ENCODE results near the gene NTM.

NTM gene

DNA sequence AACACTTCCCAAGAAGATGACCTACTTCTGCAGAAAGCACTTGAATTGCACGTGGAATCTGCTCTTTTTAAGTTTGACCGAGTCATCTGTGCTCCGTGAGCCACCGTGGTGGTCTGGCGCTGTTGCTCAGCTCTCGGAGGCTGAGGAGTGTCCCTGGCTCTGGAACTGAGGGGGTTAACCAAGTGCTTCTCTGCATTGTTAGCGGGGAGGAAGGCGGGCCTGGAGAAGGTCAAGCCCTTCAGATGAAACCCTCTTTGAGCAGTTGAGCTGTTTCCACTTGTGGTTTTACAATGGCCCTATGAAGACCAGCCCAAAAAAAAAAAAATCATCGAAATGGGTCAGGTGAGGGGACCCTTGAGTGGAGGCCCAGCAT is 286.4 kb downstream of the NTM start:
- DNase-seq, result no peak

DNA sequence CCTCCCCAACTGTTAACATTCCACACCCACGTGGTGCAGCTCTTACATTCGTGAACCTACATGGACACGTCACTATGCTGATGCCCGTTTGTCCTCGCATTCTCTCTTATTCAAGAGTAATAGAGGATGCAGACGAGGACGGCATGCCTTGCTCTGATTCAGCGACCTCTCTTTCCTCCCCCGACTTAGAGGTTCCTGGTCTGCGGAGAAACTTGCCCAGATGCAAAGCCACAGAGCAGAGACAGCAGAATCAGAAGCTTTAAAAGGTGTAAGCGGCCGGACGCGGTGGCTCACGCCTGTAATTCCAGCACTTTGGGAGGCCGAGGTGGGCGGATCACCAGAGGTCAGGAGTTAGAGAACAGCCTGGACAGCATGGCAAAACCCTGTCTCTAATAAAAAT is 288.0 kb downstream of the NTM start:
- DNase-seq, result no peak

DNA sequence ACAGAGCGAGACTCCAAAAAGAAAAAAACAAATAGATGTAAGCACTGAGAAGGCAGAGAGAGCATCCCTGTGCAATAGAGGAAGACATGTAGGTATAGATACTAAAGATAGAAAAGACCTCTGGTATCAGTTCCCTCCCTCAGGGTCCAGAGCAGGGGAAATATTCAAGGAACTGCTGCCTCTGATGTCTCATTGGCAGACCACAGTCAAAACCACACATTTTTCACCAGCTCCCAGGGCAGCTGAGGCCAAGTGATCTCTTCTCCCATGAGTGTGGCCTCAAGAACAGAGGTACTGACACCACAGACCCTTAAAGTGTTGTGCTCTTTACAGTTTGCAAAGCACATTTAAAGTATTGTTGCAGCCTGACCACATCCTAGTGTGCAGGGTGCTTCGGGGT is 288.5 kb downstream of the NTM start:
- no peak for DNase-seq

DNA sequence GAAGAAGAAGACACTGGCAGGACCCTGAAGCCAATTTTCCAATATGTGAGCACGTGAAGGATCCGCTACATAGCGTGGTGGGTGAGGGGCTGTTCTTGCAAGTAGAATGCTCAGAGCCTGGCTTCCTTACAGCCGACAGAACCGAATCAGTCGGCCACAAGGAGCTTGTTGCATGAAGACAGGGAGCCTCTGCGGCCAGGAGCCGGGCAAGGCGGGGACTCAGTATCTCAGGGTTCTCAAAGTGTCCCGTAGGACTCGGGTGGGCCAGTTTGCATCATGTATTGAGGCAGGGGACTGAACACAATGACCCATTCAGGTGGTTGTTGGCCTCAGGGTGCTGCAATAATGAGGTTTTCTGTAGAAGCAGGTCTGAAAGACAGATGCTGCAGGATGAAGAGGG is 289.5 kb downstream of the NTM start:
- no peak for DNase-seq

DNA sequence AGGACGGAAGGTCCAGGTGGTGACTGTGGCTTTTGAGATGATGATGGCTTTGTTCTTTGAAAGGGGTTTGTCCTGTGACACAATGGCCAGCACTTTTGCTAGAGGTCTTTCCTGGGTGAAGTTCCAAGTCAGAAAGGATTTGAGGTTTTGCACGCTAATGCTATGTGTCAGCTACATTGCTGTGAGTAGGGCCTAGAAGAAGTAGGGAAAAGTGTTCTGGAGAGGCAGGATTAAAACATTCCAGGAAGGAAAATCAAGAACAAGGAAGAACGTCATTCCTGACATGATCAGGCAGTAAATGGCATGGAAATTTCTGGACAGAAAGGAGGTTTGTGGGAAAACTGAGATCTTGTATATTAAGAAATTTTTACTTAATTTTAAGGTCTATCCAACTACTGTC is 290.7 kb downstream of the NTM start:
- no peak for DNase-seq

DNA sequence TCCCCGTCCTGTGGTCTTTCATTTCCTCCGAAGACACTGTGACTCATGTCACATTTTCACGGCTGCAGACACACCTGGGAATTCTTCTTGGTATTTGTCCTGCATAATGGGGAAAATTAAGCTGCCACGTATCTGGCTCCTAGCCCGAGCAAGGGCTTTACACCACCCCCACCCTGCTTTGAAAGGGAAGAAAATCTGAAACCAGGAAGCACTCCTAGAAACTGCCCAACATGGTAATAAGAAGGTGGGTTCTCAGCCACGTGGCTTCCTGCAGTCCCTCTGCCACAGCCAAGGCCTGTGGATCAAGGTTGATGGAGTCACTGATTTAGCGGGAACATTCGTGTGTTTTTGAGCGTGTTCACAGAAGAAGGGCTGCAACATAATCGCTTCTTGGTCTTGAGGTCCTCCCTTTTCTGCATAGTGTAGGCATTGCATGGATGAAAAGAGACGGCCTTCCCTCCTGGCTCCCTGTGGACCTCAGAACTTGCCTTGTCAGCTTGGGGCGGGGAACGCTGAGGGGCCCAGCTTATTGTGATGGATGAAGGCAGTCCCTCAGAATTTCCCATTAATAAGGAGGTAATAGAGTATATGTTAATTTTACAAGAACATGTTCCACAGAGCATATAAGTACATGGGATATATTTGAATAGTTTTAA is 292.0 kb downstream of the NTM start:
- DNase-seq, result no peak

DNA sequence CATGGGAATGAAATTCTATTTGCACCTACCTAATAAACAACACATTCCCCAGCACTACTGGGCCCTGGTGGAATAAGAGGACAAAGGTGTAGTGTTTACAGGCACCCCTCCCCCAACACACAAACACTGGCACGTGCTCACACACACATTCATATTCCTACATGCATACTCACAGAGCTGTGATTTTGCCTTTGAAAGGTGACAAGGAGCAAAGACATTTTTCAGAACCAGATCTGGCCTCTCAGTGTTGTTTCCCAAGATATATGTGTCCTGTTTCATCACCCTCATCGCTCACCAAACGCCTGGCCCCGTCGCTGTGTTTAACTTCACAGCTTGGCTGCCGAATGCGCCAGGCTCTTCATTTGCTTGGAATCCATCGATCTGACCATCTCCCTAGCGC is 292.6 kb downstream of the NTM start:
- DNase-seq, result no peak

DNA sequence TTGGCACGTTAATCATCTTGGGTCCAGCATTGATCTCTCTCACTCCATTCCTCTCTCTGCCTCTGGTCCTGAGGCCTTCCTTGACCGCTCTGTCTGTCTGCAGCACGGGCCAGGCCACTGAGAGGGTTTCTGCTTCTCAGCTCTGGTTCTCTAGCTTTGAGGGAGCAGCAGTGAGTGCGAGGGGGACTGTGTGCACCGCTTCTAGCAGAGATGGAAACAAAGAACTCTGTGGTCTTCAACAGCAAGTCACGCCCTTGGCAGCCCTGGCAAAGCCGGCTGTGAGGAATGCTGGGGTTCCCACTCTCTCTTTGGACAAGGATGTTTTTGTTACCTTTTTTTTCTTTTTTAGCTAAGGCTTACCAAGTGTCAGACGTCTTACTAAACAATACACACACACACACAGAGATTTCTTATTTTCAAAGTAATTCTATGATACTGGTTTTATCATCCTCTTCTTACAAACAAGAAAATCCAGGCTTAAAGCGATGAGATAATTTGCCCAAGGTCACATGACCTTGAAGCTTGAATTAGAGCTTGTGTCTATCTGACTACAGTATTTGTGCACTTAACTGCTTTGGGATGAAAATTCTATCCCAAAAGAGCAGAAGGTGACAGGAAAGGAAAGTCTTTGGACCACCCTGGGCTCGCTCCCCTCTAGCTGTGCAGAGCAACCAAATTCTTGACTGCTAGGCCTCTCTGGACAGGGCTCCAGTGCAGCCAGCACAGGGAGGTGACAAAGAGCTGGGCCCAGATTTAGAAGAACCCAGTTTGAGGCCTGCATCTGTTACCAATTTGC is 293.2 kb downstream of the NTM start:
- DNase-seq, result no peak

DNA sequence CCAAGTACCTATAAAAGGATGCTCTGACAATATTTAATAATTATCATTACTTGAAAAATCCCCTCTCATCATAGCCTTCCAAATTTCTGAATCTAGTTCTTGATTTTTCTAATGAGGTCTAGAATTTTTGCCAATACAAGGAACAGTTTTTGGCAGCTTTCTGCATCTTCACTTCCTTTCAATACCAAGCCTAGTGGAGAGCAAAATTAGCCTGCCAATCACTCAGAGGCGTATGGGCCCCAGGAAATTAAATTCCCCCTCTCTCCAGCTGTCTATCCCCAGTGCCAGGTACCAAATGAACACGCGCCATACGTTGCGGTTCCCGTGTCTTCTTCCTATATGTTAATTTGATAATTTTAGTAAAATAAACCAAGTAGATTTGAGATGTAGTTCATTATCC is 293.9 kb downstream of the NTM start:
- DNase-seq, result no peak

DNA sequence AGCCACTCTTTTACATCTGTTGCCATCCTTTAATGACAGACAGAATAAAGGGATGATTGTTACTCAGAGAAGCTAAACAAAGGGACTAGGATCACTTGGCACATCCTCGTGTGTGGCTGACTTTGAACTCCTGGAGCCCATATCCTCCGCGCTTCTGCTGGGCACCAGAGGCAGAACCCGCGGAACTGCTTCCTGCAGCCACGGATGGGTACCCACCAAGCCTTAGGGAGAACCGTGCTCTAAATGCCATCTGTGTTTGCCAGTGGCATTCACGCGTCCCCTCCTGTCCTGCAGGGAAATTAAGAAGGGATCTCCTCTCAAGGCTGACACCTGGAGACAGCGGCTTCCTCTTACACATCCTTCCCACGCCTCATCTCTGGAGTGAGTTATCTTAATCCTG is 294.4 kb downstream of the NTM start:
- DNase-seq, result no peak

DNA sequence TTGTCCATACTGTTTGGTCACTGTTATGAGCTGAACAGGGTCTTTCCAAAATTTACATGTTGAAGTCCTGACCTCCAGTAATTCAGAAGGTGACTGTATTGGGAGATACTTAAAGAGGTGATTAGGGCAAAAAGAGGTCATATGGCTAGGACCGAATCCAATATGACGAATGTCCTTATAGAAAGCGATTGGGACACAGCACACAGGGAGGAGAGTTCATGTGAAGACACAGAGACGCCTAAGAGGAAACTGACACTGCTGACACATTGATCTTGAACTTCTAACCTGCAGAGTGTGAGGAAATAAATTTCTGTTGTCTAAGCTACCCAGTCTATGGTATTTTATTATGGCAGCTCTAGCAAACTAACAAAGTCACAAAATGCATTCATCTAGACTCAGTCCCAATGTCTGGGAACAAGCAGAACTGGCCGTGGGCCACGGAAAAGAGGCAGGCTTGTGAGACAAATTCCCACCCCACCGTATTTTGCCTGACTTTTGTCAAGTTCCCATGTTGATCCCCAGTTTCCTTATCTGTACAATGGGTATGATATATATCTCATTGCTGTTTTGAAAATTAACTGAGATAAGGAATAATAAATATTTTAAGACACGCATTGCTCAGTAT is 295.0 kb downstream of the NTM start:
- no peak for DNase-seq

DNA sequence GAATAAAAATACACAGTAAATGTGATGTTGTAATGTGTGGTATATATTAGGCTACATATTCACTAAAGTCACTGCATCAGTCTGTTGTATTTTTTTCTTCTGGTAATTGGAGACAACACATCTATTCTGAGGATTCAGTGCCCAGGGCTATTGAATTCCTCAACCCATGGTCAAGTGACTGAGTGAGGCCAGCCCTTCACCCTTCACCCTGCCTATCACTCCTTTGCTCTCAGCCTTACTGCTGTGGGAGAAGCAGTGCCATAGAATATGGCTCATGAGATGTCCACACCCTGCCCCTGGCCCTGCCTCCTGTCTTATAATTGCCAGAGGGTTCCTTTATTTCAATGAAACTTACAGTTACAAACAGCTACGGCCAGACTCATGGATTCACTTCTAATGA is 295.6 kb downstream of the NTM start:
- no peak for DNase-seq

DNA sequence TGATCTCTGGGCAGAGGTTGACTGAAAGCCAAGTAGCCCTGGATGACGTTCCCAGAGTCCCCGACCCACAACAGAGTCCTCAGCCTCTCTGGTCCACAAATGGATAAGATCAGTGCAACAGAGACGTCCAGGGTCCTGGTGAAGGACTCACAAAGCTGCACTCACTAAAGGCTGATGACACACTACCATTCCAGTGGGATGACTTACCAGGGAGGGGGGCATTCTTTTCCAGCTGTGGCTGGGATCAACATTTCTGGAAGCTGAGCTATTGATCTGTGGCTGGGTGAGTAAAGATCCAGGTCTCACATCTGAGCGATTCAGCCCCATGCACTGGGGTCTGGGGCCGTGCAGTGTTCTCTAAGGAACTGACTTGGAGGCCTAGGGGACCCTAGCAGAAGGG is 296.2 kb downstream of the NTM start:
- DNase-seq, result no peak

DNA sequence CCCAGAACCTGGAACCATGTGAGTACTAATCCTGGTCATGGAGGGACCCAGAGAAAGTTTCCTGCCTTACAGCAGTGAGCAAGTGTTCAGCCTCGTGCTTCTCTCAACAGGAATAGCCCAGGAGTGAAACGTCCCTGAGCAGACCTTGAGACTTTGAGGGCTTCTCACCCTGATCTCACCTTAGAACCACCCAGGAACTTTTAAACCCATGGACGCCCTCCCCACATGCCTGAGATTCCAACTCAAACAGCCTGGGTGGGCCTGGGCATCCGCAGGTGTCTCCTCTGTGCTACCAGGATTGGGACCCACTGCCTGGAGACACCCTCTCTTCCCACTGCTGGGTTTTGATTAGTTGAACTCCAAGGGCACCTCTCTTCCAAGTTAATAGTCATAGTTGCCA is 297.2 kb downstream of the NTM start:
- DNase-seq, result no peak

DNA sequence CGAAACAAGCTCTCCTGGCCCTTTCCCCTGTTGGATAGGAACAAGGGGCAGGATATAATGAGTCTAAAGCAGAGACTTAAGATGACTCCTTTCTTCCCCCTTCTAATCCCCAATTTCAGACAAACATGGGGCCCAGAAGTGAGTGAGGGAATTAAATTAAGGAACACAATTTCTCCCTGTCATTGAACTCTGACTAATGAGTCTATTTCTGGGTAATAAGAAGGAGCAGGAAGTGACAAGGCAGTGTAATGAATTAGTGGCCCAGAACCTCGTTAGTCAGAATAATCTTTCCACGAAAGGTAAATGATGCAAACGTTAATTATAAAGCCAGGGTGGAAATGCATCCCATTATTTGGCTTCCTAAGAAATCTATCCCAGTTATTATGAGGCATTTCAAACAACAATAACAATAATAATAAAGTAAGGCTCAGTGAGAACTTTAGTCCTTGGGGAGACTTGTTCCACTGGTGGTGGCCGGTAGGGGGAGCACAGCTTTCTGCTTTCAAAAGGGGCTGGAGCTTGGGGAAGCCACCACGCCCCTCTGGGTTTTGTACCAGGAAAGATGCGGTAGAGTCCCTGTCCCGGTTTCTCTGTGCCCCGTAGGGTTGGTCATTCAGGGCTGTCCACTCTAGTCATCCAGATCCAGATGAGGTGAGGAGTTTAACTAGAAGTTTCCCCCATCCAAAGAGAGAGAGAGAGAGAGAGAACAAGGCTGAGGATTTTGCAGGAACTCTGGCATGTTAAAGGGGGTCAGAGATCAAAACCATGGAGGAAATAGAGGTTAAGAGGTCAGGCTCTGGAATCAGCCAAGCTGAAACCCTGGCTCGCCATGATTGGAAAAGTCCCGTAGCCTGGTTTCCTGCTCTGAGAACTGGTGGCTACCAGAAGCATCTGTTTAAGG is 298.3 kb downstream of the NTM start:
- peak; percentile 42 to 69 for DNase-seq

DNA sequence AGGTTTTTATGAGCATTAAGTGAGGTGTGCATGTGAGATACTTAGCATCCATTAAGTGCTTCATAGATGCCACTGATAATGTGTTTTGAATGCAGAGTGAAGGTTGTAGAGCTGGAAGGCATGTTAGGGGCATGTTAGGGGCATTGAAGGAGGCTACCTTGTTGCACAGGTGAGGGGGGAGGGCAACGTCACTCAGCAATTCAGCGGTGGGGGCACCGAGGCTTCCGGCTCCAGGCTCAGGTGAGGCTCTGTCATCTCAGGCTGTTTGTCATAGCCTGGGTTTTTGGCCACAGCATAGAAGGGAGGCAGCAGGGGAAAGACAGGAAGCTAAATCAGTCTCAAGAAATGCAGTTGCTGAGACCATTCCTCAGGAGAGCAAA is 299.0 kb downstream of the NTM start:
- DNase-seq, result no peak

DNA sequence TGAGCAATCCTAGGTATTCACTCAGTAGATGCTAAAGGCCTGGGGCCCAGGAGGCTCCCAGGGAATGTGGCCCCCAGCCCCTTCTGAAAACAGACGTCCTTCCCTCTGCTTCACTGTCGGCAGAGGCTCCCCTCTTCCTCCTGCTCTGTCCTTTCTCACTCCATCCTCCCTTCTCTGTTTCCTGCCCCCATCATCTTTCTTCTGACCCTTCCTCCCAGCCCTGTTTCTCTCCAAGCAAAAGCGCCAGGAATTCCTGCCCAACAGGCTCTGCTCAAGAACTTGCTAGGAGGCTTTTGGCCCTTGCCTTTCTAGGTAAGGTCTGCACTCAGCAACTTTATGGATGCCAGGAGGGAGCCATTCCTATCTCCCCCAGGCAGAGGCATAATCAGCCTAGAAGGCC is 300.5 kb downstream of the NTM start:
- DNase-seq, result no peak

DNA sequence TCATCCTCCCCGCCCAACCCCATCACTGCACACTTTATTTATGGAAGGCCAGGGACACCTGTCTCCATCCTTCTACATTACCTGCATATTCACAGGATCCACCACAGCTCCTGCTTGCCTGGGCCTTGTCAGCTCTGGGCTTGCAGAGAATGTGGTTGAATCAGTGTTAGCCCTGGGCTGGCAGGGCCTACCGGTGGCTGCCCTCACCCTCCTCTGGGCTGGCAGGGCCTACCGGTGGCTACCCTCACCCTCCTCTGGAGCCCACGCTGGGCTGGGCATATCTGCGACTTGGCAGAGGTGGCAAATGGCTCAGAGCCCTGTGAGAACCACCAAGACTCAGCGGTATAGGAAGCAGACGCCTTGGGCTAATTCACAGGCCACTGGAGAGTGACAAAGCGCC is 300.9 kb downstream of the NTM start:
- DNase-seq, result no peak

DNA sequence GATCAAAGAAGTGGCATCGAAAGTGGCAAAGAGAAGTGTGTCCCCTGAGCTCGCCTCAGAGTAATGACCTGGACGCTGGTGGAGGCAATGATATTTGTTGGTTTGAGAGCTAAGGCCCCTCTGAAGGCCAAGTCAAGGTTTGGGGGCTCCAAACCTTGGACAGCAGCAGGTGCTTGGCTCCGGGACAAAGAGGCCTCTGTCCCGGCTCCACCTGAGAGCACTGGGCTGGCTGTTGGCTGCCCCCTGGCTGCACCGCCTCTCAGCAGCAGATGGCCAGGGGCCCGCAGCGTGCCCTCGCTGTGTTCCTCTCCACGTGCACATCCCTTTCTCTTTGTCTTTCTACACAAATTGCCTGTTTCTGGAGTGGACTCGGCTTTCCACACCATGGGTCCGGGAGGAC is 301.3 kb downstream of the NTM start:
- DNase-seq, result no peak

DNA sequence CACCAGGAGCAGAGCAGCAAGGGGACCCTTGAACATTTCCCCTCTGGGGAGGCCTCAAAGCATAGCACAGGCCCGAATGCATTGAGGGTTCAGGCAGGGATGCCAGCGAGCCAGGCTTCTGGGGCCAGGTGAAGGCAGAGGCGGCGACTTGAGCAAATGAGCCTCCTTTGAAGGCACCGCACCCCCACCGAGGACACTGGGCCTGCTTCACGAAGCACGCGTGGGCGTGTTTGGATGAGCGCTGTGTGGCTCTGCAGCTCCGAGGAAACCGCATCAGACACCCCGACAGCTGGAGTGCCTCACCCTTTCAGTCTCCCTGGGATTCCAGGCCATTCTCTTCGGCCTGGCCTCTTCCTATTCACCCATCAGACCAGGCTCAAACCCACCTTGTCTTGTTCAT is 301.8 kb downstream of the NTM start:
- no peak for DNase-seq

DNA sequence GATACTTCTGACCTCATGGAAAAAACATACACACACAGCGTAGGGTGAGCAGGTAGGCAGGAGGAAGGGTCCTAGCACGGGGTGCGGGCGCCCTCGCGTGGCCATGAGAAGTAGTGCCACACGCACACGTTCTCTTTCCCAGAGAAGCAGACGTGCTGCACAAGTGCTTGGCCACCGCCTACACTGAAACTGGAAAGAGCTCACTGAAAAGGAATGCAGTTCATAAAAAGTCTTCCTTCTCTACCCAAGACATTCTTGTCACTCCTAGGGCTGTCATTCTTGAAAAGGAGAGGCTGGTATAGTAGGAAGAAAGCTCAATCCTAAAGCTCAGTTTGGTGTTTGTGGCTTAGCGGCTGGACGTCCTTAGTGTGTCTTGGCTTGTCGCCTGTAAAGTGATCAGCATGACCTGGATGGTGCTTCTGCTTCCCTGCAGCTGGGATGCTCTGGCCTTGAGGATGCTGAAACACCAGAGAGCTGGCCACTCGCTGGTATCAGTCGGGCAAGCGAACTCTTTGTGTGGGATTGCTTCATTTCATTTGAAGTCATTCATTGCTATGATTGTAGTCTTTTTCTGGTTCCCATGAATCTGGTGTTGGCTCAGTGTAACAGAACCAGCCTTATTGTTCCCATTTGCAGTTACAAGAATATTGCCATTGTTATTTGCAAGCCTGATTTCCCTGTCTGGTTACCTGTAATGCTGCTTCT is 303.8 kb downstream of the NTM start:
- DNase-seq, result peak; percentile 44 to 68

DNA sequence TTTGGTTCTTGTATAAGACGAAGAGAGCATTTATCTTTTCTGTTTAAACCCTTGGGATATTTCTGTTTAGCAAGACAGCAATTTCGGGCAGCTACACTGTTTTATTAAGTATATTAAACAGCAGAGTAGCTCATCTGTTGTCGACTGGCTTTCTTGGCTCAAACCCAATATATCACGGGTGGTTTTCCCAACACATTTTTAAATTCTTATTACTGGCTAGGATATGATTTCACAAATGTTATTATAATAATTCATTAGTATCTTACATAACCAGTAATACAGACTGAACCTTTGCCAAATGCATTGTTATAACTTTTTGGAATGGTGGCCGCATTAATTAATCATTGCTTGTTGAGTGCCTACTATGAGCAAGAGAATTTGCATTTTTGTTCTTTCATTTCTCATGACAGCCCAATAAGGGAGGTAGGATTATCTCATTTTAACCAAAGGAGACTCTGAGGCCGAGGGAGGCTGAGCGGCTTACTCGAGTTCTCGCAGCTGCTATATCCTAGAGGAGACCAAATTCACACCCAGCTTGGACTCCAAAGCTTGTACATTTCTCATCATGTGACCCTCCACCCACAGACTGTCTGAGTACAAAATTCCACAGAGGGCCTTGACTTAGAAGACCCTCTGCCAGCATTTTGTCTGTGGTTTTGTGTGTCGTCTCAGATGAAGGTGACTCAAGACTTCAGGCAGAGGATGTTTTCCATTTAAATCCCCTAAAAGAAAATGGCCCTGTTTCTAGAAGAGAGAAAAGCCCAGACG is 304.9 kb downstream of the NTM start:
- DNase-seq, result no peak
